Prostate gland (tissue), 2 donors: ENCODE data around the gene DYNC1I2. TPM values are rescaled to one million over a fixed set of nuclear protein-coding genes. Genes with fewer than 3 reads are reported as not detected.

Source experiments
- DNase-seq: peaks from one replicate; pipeline ENCODE4 v3.0.0-alpha.2; 2019; ENCODE audit warnings: low spot score
- H3K27ac ChIP-seq, 2 donors: fragments of 200-600 bp; sonication (generic); 2 replicates each; pipeline ENCODE4 v1.5.1; 2017 to 2019
- H3K27me3 ChIP-seq: fragments of 200-600 bp; sonication (generic); replicated peaks from 2 replicates; pipeline ENCODE4 v1.5.1; 2019; ENCODE audit not compliant: insufficient read depth
- H3K36me3 ChIP-seq, 2 donors: fragments of 200-600 bp; sonication (generic); 1 replicate in 1 of 2; 2 replicates in 1 of 2; pipeline versions ENCODE4 v1.5.1 to v1.8.1; 2017 to 2019
- H3K4me1 ChIP-seq: fragments of 200-600 bp; sonication (generic); replicated peaks from 2 replicates; pipeline ENCODE4 v1.5.1; 2019
- H3K4me3 ChIP-seq, 2 donors: fragments of 200-600 bp; sonication (generic); 2 replicates each; pipeline ENCODE4 v1.5.1; 2017 to 2019
- H3K9me3 ChIP-seq: fragments of 200-600 bp; sonication (generic); 2 replicates; pipeline ENCODE4 v1.5.1; 2017
- POLR2A ChIP-seq: fragments of 450-650 bp; IDR thresholded peaks from one replicate; pipeline ENCODE4 v1.6.1; 2016; ENCODE audit warnings: antibody characterized with exemption, mild to moderate bottlenecking
- POLR2AphosphoS5 ChIP-seq: sonication (generic); formaldehyde crosslinking; IDR thresholded peaks from one replicate; pipeline ENCODE4 v1.6.1; 2017; ENCODE audit warnings: antibody characterized with exemption
- WGBS: methylation state at CpG from one replicate; pipeline ENCODE4 v1.1.5; 2018; 5-methylcytosine and 5-hydroxymethylcytosine counted together
- intact Hi-C: fragments of 100-400 bp; cut with DNase I; formaldehyde crosslinking; loops from one replicate; pipeline ENCODE4 v1.14.2; 2022
- total RNA-seq, 2 donors: library from RNA; depleted of rRNA; stranded (reverse); fragments of >200 nt; gene quantifications; one replicate each; pipeline ENCODE4 v1.1.0, GENCODE V29; 2016
- TF ChIP-seq, protein P1 (sequence below), 4 experiments: fragments of 200-600 bp in 2 of 4; fragments of 450-650 bp in 2 of 4; sonication (generic) in 2 of 4; IDR thresholded peaks; 1 replicate in 3 of 4; 2 replicates in 1 of 4; pipeline ENCODE4 v1.5.1; 2016 to 2019; ENCODE audit warnings: antibody characterized with exemption in 4 of 4, mild to moderate bottlenecking in 2 of 4, moderate library complexity in 2 of 4

The DYNC1I2 gene
- total RNA-seq, 2 donors from 2014 or later: 70.7 to 82.1 TPM

DNA sequence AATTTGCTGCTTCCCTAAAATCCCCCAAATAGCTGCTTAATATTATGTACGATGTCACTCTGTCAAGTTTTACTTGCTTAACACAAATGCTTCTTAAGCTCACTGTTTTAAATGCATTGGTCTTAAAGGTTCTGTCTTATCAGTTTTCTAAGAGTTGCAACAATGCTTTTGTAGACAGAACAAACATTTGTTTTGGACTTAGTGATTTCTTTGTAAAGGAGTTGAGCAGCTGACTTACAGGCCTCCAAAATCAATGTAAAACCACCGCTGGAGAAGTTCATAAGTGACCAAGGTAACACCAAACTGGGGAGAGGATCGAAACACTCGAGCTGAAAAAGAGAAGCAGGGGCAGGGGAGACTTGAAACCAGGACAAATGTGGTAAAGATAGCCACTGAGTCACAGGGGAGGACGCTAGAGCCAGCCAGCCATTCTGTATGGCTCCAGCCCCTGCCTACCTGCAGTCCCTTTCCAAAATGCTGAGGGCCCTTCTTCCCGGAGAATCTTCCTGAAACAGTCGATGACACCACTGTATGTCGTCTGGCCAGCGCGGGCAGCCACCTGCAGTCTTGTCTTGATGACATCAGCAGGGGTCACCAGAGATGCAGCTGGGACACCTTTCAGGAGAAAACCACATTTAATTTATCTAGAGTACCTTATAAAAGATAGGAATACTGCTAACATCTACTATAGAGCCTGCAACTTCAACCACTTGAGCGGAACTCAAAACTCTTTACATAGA, 100.2 kb downstream of the DYNC1I2 start:
- no peak for TF ChIP-seq POLR2A
- no peak for TF ChIP-seq POLR2AphosphoS5
- TF ChIP-seq, protein P1, sequence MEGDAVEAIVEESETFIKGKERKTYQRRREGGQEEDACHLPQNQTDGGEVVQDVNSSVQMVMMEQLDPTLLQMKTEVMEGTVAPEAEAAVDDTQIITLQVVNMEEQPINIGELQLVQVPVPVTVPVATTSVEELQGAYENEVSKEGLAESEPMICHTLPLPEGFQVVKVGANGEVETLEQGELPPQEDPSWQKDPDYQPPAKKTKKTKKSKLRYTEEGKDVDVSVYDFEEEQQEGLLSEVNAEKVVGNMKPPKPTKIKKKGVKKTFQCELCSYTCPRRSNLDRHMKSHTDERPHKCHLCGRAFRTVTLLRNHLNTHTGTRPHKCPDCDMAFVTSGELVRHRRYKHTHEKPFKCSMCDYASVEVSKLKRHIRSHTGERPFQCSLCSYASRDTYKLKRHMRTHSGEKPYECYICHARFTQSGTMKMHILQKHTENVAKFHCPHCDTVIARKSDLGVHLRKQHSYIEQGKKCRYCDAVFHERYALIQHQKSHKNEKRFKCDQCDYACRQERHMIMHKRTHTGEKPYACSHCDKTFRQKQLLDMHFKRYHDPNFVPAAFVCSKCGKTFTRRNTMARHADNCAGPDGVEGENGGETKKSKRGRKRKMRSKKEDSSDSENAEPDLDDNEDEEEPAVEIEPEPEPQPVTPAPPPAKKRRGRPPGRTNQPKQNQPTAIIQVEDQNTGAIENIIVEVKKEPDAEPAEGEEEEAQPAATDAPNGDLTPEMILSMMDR (IDR thresholded peaks at IDR 0.05): no peak
- no peak for DNase-seq
- Histone ChIP-seq H3K4me1 (no peaks in the 10 kb centered on the region), H3K4me3 (no peak overlapping the region), H3K27me3 (no peaks in the 10 kb centered on the region), H3K9me3 (no peaks in the 10 kb centered on the region), H3K36me3 (no peaks in the 10 kb centered on the region), H3K27ac (no peak overlapping the region)
- intact Hi-C loops: no loop called here
- WGBS: 70% methylated on average over 11 of the region's 11 CpGs

DNA sequence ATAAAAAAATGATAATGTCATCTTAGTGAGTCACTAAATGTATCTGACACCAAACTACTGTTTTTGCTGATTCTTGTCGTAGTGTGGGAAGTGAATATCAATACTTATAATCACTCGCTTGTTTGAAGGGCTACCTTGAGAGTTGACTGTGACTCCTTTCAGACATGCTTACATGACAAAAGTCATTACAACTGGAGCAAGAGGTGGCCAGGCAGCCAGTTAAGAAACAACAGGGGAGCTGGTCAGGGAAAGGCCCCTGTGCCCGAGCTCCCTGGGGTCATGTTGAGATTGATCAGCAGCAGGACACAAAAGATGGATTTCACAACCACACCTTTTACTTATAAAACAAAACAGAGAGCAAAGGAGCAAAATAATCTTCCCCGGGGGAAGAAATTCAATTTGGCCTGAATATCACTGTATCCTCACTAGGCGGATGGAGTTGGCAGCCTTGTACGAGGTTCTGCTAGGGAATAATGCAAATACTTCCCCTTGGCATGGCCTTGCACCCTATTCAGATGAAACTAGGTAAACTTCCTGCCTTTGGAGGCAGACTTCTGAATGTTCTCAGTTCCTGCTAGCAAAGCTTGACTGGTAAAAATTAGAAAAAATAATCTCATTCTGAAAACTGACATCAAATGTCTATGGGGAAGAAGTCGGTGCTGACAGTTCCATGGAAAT, 101.2 kb downstream of the DYNC1I2 start:
- intact Hi-C loops: no loop called here
- no peak for TF ChIP-seq POLR2A
- TF ChIP-seq, protein P1 (IDR thresholded peaks at IDR 0.05): no peak
- no peak for TF ChIP-seq POLR2AphosphoS5
- 52% methylated on average over 7 of the region's 7 CpGs for WGBS
- Histone ChIP-seq H3K27ac (no peak overlapping the region), H3K4me1 (no peaks in the 10 kb centered on the region), H3K36me3 (no peaks in the 10 kb centered on the region), H3K27me3 (no peaks in the 10 kb centered on the region), H3K9me3 (no peaks in the 10 kb centered on the region), H3K4me3 (no peak overlapping the region)
- no peak for DNase-seq

DNA sequence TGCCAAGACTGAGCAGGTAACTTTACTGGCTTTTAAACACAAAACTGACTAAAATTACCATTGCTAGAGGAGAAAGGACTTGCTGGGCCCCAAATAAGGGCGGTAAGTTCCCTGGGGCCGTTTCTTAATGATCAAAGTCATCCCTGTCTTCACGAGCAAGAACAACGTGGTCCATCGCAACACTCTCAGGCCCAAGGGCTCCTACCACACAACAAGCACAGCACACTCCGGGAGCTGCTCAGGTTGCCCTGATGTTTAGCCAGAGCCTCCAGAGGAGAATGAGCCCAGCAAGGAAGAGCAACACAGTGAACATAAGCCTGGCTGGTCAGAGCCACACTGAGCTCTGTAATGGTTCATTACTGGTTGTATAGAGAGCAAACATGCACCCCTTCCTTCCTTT, 102.7 kb downstream of the DYNC1I2 start:
- Histone ChIP-seq H3K27me3 (no peaks in the 10 kb centered on the region), H3K4me3 (no peak overlapping the region), H3K27ac (no peak overlapping the region), H3K9me3 (no peaks in the 10 kb centered on the region), H3K4me1 (no peaks in the 10 kb centered on the region), H3K36me3 (no peaks in the 10 kb centered on the region)
- intact Hi-C loops: no loop called here
- no peak for DNase-seq
- WGBS: 83% methylated on average over 6 of the region's 6 CpGs
- TF ChIP-seq, protein P1 (IDR thresholded peaks at IDR 0.05): no peak
- TF ChIP-seq POLR2AphosphoS5: no peak
- TF ChIP-seq POLR2A: no peak

DNA sequence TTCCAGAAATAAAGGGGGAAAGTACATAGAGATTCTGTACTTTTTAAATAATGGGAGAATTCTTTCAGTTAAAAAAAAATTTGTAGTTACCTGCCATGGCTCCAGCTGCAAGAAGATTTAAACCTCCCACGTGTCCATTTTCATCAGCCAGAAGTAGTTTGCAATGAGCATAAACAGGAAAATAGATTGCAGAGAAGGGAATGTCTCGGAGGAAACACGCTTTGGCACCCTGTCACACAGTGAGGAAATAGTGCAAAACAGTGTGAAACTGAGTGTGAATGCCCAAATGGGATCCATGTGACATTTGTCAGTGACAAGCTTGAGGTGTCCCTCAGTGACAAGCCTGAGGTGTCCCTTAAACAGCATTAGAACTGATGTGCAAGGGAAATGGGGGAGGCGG, 104.1 kb downstream of the DYNC1I2 start:
- H3K27me3 ChIP-seq: no peaks in the 10 kb centered on the region
- no peak for DNase-seq
- peaks cover 3% of the 10 kb centered on the region for H3K4me1 ChIP-seq
- TF ChIP-seq, protein P1 (IDR thresholded peaks at IDR 0.05): no peak
- TF ChIP-seq POLR2A: no peak
- TF ChIP-seq POLR2AphosphoS5: no peak
- H3K4me3 ChIP-seq: no peak overlapping the region
- intact Hi-C loops: no loop called here
- H3K9me3 ChIP-seq: no peaks in the 10 kb centered on the region
- 85% methylated on average over 4 of the region's 4 CpGs for WGBS
- H3K27ac ChIP-seq: no peak overlapping the region
- no peaks in the 10 kb centered on the region for H3K36me3 ChIP-seq

DNA sequence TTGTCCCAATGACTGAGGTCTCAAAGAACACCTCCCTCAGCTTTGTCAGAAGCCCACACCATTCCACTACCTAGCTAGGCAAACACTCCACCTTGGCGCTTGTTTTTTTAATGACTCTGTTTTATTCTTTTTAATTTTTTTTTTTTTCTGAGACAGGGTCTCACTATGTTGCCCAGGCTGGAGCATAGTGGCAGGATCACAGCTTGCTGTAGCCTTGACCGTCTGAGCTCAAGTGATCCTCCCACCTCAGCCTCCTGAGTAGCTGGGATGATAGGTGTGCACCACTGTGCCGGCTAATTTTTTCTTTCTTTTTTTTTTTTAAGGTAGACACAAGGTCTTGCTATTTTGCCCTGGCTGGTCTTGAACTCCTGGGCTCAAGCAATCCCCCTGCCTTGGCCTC, 104.9 kb downstream of the DYNC1I2 start:
- Histone ChIP-seq H3K4me1 (peaks cover 3% of the 10 kb centered on the region), H3K36me3 (no peaks in the 10 kb centered on the region), H3K27me3 (no peaks in the 10 kb centered on the region), H3K9me3 (no peaks in the 10 kb centered on the region), H3K4me3 (no peak overlapping the region), H3K27ac (no peak overlapping the region)
- WGBS: 94% methylated on average over 3 of the region's 3 CpGs
- intact Hi-C loops: no loop called here
- no peak for DNase-seq
- TF ChIP-seq POLR2AphosphoS5 (no peak), POLR2A (no peak)
- TF ChIP-seq, protein P1 (IDR thresholded peaks at IDR 0.05): no peak
